PC-9 (cell line): ENCODE measurements around the gene NISCH. TPM values are rescaled to one million over a fixed set of nuclear protein-coding genes. Genes with fewer than 3 reads are reported as not detected.

ENCODE experiments used
- BruUV-seq: library from RNA; stranded (reverse); fragments of 400-500 nt; replicated peaks from 2 replicates; lab custom pipeline; 2021; lab: Mats Ljungman, UMichigan
- CTCF ChIA-PET: fragments of 300-600 bp; sonication (Branson Sonifier 250); formaldehyde crosslinking; loops from one replicate; lab custom pipeline; 2022; ENCODE audit warnings: antibody characterized with exemption; lab: Charles Lee
- POLR2A ChIA-PET: fragments of 300-600 bp; sonication (Branson Sonifier 250); formaldehyde crosslinking; loops from one replicate; lab custom pipeline; 2022; ENCODE audit warnings: antibody characterized with exemption; ENCODE audit not compliant: unreplicated experiment; lab: Charles Lee
- DNase-seq, 2 experiments: peaks; one replicate each; pipeline versions ENCODE4 v3.0.0 to v3.0.0-alpha.2; 2015 to 2022; ENCODE audit warnings: mixed read lengths in 1 of 2
- H2AFZ ChIP-seq: fragments of 200-600 bp; sonication (generic); 2 replicates; pipeline ENCODE4 v1.8.1; 2017; ENCODE audit warnings: antibody characterized with exemption
- H3F3A ChIP-seq: fragments of 200-600 bp; sonication (generic); 2 replicates; pipeline ENCODE4 v1.8.1; 2017; ENCODE audit warnings: antibody characterized with exemption, mild to moderate bottlenecking, low read depth; ENCODE audit not compliant: insufficient read depth
- H3K27ac ChIP-seq: fragments of 200-600 bp; sonication (generic); 2 replicates; pipeline ENCODE4 v1.6.1; 2016; ENCODE audit warnings: mixed run types
- H3K27me3 ChIP-seq: fragments of 200-600 bp; sonication (generic); 2 replicates; pipeline ENCODE4 v1.6.1; 2016; ENCODE audit warnings: low read depth, mixed run types; ENCODE audit not compliant: insufficient read depth
- H3K36me3 ChIP-seq: fragments of 200-600 bp; sonication (generic); 2 replicates; pipeline ENCODE4 v1.6.1; 2016; ENCODE audit warnings: low read depth, mixed run types
- H3K4me1 ChIP-seq: fragments of 200-600 bp; sonication (generic); replicated peaks from 2 replicates; pipeline ENCODE4 v1.6.1; 2016; ENCODE audit warnings: mixed run types; ENCODE audit not compliant: insufficient read depth
- H3K4me2 ChIP-seq: fragments of 200-600 bp; sonication (generic); 2 replicates; pipeline ENCODE4 v1.6.1; 2017; ENCODE audit warnings: mixed run types
- H3K4me3 ChIP-seq: fragments of 200-600 bp; sonication (generic); 2 replicates; pipeline ENCODE4 v1.6.1; 2016; ENCODE audit warnings: mixed run types
- H3K79me2 ChIP-seq: fragments of 200-600 bp; sonication (generic); 2 replicates; pipeline ENCODE4 v1.6.1; 2017; ENCODE audit warnings: low read depth, mixed run types
- H3K9me2 ChIP-seq: fragments of 200-600 bp; sonication (generic); 2 replicates; pipeline ENCODE4 v1.8.1; 2017; ENCODE audit warnings: mild to moderate bottlenecking; ENCODE audit not compliant: insufficient read depth
- H3K9me3 ChIP-seq: fragments of 200-600 bp; sonication (generic); 2 replicates; pipeline ENCODE4 v1.8.1; 2016; ENCODE audit warnings: low read depth; ENCODE audit not compliant: insufficient read depth
- H4K20me1 ChIP-seq: fragments of 200-600 bp; sonication (generic); 2 replicates; pipeline ENCODE4 v1.8.1; 2017; ENCODE audit not compliant: insufficient read depth
- EZH2 ChIP-seq: fragments of 200-600 bp; sonication (generic); IDR thresholded peaks from 2 replicates; pipeline ENCODE4 v1.8.0; 2017; ENCODE audit warnings: antibody characterized with exemption, low read depth
- intact Hi-C: fragments of 100-400 bp; cut with micrococcal nuclease; formaldehyde crosslinking; loops from one replicate; pipeline ENCODE4 v1.10.0; 2022; ENCODE audit not compliant: unreplicated experiment
- total RNA-seq: library from RNA; stranded (reverse); gene quantifications from 2 replicates; pipeline ENCODE4 v1.2.3, GENCODE V29; 2021
- TF ChIP-seq, protein P1 (sequence below): fragments of 200-600 bp; sonication (generic); conservative IDR thresholded peaks from 2 replicates; pipeline ENCODE4 v1.6.1; 2017; ENCODE audit warnings: mixed run types, antibody characterized with exemption, mild to moderate bottlenecking, moderate library complexity

NISCH gene
- total RNA-seq, 1 experiment from 2014 or later, result 66.1 TPM

DNA sequence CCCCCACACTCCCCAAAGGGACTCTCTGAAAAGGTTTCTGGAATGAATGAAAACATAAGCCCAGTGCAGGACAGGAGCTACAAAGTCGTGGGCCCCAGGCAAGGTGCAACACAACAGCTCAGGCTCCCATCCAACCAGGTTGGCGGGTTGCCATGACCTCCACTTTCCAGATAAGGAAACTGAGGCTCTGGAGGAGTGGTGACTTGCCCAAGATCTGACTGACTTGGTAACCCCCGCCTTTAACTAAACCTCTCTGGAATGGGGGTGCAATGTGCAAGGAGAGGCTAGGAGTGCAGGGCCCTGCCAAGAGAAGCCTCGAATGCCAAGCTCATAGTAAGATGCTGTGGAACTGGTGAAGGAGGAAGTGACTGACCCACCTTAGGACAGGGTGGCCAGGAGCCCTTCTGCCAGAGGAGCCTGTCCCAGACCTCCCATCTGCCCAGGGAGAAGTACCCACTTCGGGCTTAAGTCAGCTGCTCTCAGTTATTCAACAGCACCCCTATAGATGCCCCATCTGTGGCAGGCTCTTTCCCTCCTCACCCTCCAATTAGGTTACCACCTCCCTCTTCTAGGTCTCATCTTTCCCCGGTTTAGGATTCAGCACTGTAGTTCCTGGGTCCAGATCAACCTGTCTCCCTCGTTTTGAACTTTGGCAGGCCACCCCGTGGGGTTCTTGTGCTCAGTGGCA, 1.0 kb upstream of the NISCH start:
- CTCF ChIA-PET, result no interaction called here
- Histone ChIP-seq H3K79me2 (peaks cover 8% of the 10 kb centered on the region; the same call in 1 of the 2 replicates), H3K9me2 (no peaks in the 10 kb centered on the region), H3K9me3 (no peaks in the 10 kb centered on the region), H3F3A (peaks cover 15% of the 10 kb centered on the region; the same call in 1 of the 2 replicates), H2AFZ (no peak overlapping the region), H3K4me1 (peaks cover 37% of the 10 kb centered on the region), H3K4me2 (peak overlapping the region; percentile 77), H3K36me3 (no peaks in the 10 kb centered on the region), H3K27ac (no peak overlapping the region), H4K20me1 (no peaks in the 10 kb centered on the region), H3K27me3 (no peaks in the 10 kb centered on the region), H3K4me3 (peak overlapping the region; percentile 81; the same call in 1 of the 2 replicates)
- DNase-seq, result no peak
- TF ChIP-seq, protein P1, sequence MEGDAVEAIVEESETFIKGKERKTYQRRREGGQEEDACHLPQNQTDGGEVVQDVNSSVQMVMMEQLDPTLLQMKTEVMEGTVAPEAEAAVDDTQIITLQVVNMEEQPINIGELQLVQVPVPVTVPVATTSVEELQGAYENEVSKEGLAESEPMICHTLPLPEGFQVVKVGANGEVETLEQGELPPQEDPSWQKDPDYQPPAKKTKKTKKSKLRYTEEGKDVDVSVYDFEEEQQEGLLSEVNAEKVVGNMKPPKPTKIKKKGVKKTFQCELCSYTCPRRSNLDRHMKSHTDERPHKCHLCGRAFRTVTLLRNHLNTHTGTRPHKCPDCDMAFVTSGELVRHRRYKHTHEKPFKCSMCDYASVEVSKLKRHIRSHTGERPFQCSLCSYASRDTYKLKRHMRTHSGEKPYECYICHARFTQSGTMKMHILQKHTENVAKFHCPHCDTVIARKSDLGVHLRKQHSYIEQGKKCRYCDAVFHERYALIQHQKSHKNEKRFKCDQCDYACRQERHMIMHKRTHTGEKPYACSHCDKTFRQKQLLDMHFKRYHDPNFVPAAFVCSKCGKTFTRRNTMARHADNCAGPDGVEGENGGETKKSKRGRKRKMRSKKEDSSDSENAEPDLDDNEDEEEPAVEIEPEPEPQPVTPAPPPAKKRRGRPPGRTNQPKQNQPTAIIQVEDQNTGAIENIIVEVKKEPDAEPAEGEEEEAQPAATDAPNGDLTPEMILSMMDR, result no peak
- TF ChIP-seq EZH2, result no peak
- POLR2A ChIA-PET, result interaction anchor here (0.6 kb wide), 1 partner anchor 229 kb away, joined by 3 read pairs; no protein-coding TSS in a partner anchor
- no TSS peak for BruUV-seq
- intact Hi-C loops, result loop anchor here (2.0 to 5.0 kb wide), 2 partner anchors 72 to 237 kb away; no protein-coding TSS in a partner anchor

DNA sequence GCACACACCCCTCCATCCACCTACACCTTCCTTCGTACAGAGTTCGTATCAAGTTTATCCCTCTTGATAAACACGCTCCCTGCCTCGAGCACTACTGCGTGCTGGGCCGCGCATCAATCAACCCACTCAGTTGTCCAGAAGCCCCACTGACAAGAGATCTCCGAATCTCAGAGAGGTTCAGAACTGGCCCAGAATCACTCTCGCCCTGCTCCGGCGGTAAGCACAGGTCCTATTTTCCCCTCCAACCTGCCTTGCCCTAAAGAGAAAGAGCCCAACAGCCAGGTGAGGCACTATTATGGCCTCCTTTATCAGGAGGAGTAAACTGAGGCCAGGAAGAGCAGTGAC, 494 bp upstream of the NISCH start:
- H3K4me2 ChIP-seq, result peak overlapping the region; percentile 77

DNA sequence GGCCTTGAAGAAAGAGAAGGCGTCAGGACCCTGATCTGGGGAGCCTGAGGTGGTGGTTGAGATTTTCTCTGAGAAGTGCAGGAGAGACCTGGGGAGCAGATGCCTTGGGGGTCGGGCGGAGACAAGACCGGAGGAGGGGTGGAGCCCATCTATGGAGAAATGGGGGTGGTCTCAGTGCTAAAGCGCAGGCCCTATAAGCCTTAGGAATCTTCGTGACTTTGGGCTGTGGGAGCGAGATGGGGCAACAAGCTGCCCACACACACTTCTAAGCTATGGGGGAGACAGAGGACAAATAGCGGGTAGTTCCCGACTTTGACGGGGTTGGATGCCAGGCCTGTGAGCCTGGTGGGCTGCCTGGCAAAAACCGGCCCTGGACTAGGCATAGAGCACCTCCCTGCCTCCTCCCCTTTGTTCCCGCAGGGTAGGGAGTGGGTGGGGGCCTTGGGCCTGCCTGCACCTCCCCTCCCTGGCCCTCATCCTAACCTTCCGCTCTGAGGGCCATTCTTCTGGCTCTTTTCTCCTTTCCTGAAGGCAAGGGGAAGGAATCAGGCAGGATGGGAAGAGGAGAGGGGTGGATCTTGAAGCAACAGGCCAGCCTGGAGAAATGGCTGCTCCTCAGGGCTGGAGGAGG, 880 bp downstream of the NISCH start:
- no TSS peak for BruUV-seq
- no peaks in the 10 kb centered on the region for H3K9me3 ChIP-seq
- no peak for TF ChIP-seq EZH2
- TF ChIP-seq, protein P1, result no peak
- H4K20me1 ChIP-seq, result no peaks in the 10 kb centered on the region
- peak overlapping the region; percentile 81 for H3K4me3 ChIP-seq
- no peaks in the 10 kb centered on the region for H3K36me3 ChIP-seq
- peaks cover 11% of the 10 kb centered on the region; the same call in 1 of the 2 replicates for H3F3A ChIP-seq
- H3K4me1 ChIP-seq, result peaks cover 25% of the 10 kb centered on the region
- no peak overlapping the region for H2AFZ ChIP-seq
- no peaks in the 10 kb centered on the region for H3K9me2 ChIP-seq
- intact Hi-C loops, result no loop called here
- H3K79me2 ChIP-seq, result peaks cover 8% of the 10 kb centered on the region; the same call in 1 of the 2 replicates
- DNase-seq, result no peak
- ChIA-PET POLR2A (interaction anchor here (0.6 kb wide), 1 partner anchor 80 kb away, joined by 4 read pairs; the partner anchor contains the start of gene UQCC5), CTCF (no interaction called here)
- peak overlapping the region; percentile 77 for H3K4me2 ChIP-seq
- H3K27me3 ChIP-seq, result no peaks in the 10 kb centered on the region
- H3K27ac ChIP-seq, result no peak overlapping the region

More for the DNA sequence above, 494 bp upstream of the NISCH start:
- Histone ChIP-seq H3K27ac (no peak overlapping the region), H2AFZ (peak overlapping the region; percentile 67), H3K4me3 (peak overlapping the region; percentile 81; the same call in 1 of the 2 replicates), H3K27me3 (no peaks in the 10 kb centered on the region), H3K9me2 (no peaks in the 10 kb centered on the region), H3K36me3 (no peaks in the 10 kb centered on the region), H3F3A (peaks cover 11% of the 10 kb centered on the region; the same call in 1 of the 2 replicates), H4K20me1 (no peaks in the 10 kb centered on the region), H3K4me1 (peaks cover 33% of the 10 kb centered on the region), H3K9me3 (no peaks in the 10 kb centered on the region), H3K79me2 (peaks cover 8% of the 10 kb centered on the region; the same call in 1 of the 2 replicates)
- TF ChIP-seq, protein P1, result no peak
- no peak for TF ChIP-seq EZH2
- POLR2A ChIA-PET, result no interaction called here
- intact Hi-C loops, result loop anchor here (2.0 to 5.0 kb wide), 2 partner anchors 72 to 238 kb away; no protein-coding TSS in a partner anchor
- BruUV-seq, result TSS peak; percentile 34
- CTCF ChIA-PET, result no interaction called here
- no peak for DNase-seq
